OCI-LY3 (cell line): ENCODE results near the gene PACSIN2.

ENCODE experiments used
- H2AFZ ChIP-seq: fragments of 200-600, 300-600 bp; shearing (Covaris generic); 2 replicates; pipeline ENCODE4 v1.6.0; 2014; ENCODE audit warnings: antibody characterized with exemption, low read depth, low read length
- H3K27ac ChIP-seq: fragments of 200-600, 300-600 bp; sonication (generic); 2 replicates; pipeline ENCODE4 v1.5.1; 2014; ENCODE audit warnings: mild to moderate bottlenecking, low read length, moderate library complexity, mixed read lengths
- H3K27me3 ChIP-seq: fragments of 200-600, 300-600 bp; sonication (generic); 2 replicates; pipeline ENCODE4 v1.6.1; 2014; ENCODE audit warnings: low read depth, low read length, mixed read lengths
- H3K36me3 ChIP-seq: fragments of 200-600, 300-600 bp; sonication (generic); replicated peaks from 2 replicates; pipeline ENCODE3; 2014; ENCODE audit warnings: low read depth, low read length, mixed read lengths
- H3K4me1 ChIP-seq: fragments of 300-600, 200-600 bp; sonication (generic); 2 replicates; pipeline ENCODE4 v1.6.1; 2014; ENCODE audit warnings: low read length, mixed read lengths
- H3K4me2 ChIP-seq: fragments of 200-600, 300-600 bp; sonication (generic); 2 replicates; pipeline ENCODE4 v1.6.1; 2014; ENCODE audit warnings: low read length, mixed read lengths
- H3K4me3 ChIP-seq: fragments of 300-600, 200-600 bp; sonication (generic); 2 replicates; pipeline ENCODE4 v1.5.1; 2014; ENCODE audit warnings: antibody characterized with exemption, mild to moderate bottlenecking, low read length, moderate library complexity
- H3K79me2 ChIP-seq: fragments of 300-600, 200-600 bp; shearing (Covaris generic); 2 replicates; pipeline ENCODE4 v1.6.1; 2014; ENCODE audit warnings: mild to moderate bottlenecking, low read length, mixed read lengths
- H3K9ac ChIP-seq: fragments of 300-600, 200-600 bp; shearing (Covaris generic); 2 replicates; pipeline ENCODE4 v1.6.0; 2014; ENCODE audit warnings: mild to moderate bottlenecking, low read length, moderate library complexity
- H3K9me3 ChIP-seq: fragments of 200-600, 300-600 bp; shearing (Covaris generic); 2 replicates; pipeline ENCODE4 v1.6.1; 2014; ENCODE audit warnings: low read length, mixed read lengths; ENCODE audit not compliant: insufficient read depth
- H4K20me1 ChIP-seq: fragments of 200-600, 300-600 bp; sonication (generic); 2 replicates; pipeline ENCODE4 v1.6.1; 2016; ENCODE audit warnings: low read length, mixed read lengths; ENCODE audit not compliant: insufficient read depth
- CTCF ChIP-seq: fragments of 200-600, 300-600 bp; sonication (generic); IDR thresholded peaks from 2 replicates; pipeline ENCODE4 v1.5.1; 2014; ENCODE audit warnings: antibody characterized with exemption, low read length, low read depth
- EZH2phosphoT487 ChIP-seq: fragments of 200-600 bp; shearing (Covaris generic); IDR thresholded peaks from 2 replicates; pipeline ENCODE4 v1.6.1; 2018; ENCODE audit warnings: antibody characterized with exemption, mixed run types, low read depth

PACSIN2 gene

DNA sequence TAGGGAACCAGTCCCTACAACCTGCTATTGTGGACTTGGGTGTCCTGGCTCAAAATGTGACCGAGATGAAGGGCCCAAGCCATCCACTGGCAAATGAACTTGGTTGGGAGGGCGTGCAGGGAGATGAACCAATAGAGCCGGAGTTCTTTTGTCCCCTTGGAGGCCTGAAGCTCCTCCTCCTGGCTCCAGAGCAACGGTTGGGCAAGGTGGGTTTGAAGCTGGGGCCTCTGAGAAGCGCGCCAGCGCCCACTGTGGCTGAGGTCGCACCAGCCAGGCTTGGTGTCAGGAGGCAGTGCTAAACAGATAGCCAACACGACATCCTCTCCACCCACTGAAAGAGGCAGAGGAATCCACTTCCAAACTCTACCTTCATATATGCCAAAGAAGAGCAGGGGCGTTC lies 36.0 kb upstream of the PACSIN2 start:
- no peaks in the 10 kb centered on the region for H3K36me3 ChIP-seq
- no peak overlapping the region for H3K4me2 ChIP-seq
- no peak overlapping the region for H3K4me3 ChIP-seq
- H3K79me2 ChIP-seq = no peaks in the 10 kb centered on the region
- no peaks in the 10 kb centered on the region for H3K4me1 ChIP-seq
- H3K27me3 ChIP-seq = no peaks in the 10 kb centered on the region
- H4K20me1 ChIP-seq = no peaks in the 10 kb centered on the region
- TF ChIP-seq EZH2phosphoT487 (no peak), CTCF (no peak)
- no peak overlapping the region for H2AFZ ChIP-seq
- no peak overlapping the region for H3K27ac ChIP-seq
- H3K9ac ChIP-seq = no peak overlapping the region
- H3K9me3 ChIP-seq = no peaks in the 10 kb centered on the region

- no peaks in the 10 kb centered on the region for H3K79me2 ChIP-seq
- no peaks in the 10 kb centered on the region for H3K36me3 ChIP-seq
- no peak overlapping the region for H2AFZ ChIP-seq
- H3K27me3 ChIP-seq = 0 out of 2 replicates have a peak, but pooled peaks cover 3% of the 10 kb centered on the region
- no peak overlapping the region for H3K27ac ChIP-seq
- H3K9ac ChIP-seq = no peak overlapping the region
- no peaks in the 10 kb centered on the region for H3K9me3 ChIP-seq
- H3K4me2 ChIP-seq = no peak overlapping the region
- H3K4me1 ChIP-seq = no peaks in the 10 kb centered on the region
- H4K20me1 ChIP-seq = no peaks in the 10 kb centered on the region
- H3K4me3 ChIP-seq = no peak overlapping the region
- TF ChIP-seq EZH2phosphoT487 (no peak), CTCF (no peak)
Measured at GRCh38 chr22:43047605-43048004, 32.7 kb upstream of the PACSIN2 start.

DNA sequence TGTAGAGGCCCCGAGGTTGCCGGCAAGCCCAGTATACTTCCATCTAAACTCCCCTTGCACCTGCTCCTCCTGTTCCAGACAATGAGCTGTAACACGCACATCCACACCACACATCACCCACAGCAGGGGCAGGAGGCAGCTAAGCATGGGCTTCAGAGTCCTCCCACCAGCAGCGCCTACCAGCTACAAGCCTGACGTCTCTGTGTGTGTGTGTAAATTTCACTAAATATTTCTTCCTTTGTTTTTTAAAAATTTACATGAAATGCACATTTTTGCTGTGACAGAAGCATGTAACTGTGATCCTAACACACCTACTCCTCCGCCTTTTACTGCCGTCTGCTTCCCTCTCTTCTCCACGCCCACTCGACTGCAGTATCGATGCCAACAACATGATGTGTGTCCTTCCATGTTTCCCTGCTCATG lies 29.4 kb upstream of the PACSIN2 start:
- TF ChIP-seq CTCF (no peak), EZH2phosphoT487 (no peak)
- no peak overlapping the region for H3K9ac ChIP-seq
- no peak overlapping the region for H3K27ac ChIP-seq

DNA sequence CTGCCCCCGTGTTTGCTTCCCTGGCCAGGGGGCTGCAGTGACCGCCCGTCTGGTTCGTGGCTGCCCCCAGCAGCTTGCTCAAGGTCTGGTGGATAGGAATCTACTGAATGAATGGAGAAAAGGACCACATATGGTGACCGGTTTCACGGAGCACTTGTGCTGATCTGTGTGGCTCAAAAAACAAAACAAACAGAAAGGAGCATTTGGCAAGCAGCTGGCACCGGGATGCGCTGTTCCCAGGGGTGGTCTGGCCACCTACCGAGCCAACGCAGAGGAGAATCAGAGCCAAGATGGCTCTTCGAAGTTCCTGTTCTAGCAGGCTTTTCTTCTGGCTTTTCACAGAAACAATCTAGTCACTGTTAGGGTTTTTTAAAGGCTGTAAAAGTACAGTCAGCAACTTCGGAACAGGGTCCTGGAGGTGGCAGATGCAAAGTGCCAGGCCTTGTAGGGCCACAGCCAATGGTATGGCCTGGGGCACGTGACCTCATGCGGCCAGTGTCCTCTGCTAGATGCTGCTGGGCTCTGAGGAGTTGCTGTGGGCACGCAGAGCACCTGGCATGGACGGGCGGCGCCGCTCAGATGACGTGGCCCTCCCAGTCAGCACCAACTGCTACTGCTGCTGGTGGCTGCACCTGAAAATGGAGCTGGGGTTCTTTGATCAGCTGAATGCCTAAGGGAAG lies 27.3 kb upstream of the PACSIN2 start:
- Histone ChIP-seq H3K4me3 (no peak overlapping the region), H3K27ac (no peak overlapping the region)

More for the DNA sequence above, 29.4 kb upstream of the PACSIN2 start:
- no peaks in the 10 kb centered on the region for H3K9me3 ChIP-seq
- H4K20me1 ChIP-seq = no peaks in the 10 kb centered on the region
- no peak overlapping the region for H3K4me2 ChIP-seq
- no peaks in the 10 kb centered on the region for H3K36me3 ChIP-seq
- no peak overlapping the region for H3K4me3 ChIP-seq
- no peak overlapping the region for H2AFZ ChIP-seq
- H3K4me1 ChIP-seq = no peaks in the 10 kb centered on the region
- 0 out of 2 replicates have a peak, but pooled peaks cover 3% of the 10 kb centered on the region for H3K27me3 ChIP-seq
- H3K79me2 ChIP-seq = no peaks in the 10 kb centered on the region

More for the DNA sequence above, 27.3 kb upstream of the PACSIN2 start:
- H3K9ac ChIP-seq = no peak overlapping the region
- H3K4me2 ChIP-seq = no peak overlapping the region
- no peaks in the 10 kb centered on the region for H3K4me1 ChIP-seq
- H3K27me3 ChIP-seq = 0 out of 2 replicates have a peak, but pooled peaks cover 3% of the 10 kb centered on the region
- H3K9me3 ChIP-seq = no peaks in the 10 kb centered on the region
- no peaks in the 10 kb centered on the region for H3K79me2 ChIP-seq
- H4K20me1 ChIP-seq = no peaks in the 10 kb centered on the region
- H2AFZ ChIP-seq = no peak overlapping the region
- TF ChIP-seq CTCF (no peak), EZH2phosphoT487 (no peak)
- H3K36me3 ChIP-seq = no peaks in the 10 kb centered on the region
